GM04503 (cell line): ENCODE results near the gene SSX2IP.
"Not testable (repeated sequence)": the region's sequence is repeated elsewhere in the genome, so short reads cannot be mapped to it uniquely, and the experiment has no call there.

Experiments used
- DNase-seq: peaks from one replicate; pipeline ENCODE4 v3.0.0-alpha.2; 2012; ENCODE audit warnings: low read depth

Gene SSX2IP, protein sequence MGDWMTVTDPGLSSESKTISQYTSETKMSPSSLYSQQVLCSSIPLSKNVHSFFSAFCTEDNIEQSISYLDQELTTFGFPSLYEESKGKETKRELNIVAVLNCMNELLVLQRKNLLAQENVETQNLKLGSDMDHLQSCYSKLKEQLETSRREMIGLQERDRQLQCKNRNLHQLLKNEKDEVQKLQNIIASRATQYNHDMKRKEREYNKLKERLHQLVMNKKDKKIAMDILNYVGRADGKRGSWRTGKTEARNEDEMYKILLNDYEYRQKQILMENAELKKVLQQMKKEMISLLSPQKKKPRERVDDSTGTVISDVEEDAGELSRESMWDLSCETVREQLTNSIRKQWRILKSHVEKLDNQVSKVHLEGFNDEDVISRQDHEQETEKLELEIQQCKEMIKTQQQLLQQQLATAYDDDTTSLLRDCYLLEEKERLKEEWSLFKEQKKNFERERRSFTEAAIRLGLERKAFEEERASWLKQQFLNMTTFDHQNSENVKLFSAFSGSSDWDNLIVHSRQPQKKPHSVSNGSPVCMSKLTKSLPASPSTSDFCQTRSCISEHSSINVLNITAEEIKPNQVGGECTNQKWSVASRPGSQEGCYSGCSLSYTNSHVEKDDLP

DNA sequence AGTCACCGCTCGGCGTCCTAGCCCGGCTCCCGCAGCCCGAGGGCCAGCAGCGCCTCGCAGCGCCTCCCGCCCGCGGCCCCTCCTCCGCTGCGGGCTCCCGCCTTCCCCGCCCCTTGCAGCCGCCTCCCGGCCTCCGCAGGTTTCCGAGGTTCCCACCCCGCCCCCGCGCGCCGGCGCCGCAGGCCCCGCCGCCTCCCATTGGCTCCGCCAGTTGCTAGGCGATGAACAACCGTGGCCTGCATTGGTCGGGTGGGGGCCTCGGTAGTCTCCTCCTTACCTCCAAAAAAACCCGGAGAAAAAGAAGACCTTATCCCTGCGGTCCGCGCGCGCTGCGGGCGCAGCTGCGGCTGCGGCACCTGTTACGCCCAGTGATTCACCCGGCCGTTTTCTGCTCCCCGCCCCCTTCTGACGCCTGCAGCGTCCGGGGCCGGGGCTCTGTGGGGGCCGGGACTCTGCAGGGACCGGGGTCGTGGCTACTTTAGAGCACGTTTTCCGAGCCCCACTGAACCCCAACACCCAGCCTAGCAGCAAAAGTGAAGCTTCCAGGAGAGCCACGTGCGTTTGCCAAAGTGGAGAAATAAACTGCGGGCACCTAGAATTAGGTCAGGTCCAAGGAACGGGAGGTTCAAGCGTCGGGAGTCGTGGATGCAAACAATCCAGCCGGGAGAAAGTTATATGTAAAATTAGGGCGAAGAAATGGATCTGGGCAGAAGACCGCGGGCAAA, at the start of gene SSX2IP:
TSS of gene SSX2IP (minus strand) at position 65 of the 725 bp plus-strand sequence. CDS start 19,242 bp downstream, outside the sequence.
- DNase-seq: peak; percentile 69

DNA sequence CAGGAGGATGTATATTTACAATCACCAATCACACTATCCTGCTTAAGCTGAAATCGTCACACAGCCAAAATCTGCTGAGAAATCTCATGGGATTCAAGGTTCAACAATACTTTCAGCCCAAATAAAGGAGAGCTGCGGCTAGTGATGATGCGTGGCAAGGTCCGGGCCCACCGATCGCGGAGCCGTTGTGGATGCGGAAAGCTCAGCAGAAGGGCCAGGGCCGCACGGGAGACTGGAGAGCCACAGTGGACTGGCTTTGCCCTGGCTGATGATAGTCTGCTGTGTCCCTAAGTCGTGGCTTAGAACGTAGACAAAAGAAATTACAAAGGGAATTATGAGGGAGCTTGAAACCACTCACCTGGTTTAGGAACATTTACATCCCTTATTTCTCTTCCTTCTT, 48.0 kb upstream of the SSX2IP start:
- no peak for DNase-seq

DNA sequence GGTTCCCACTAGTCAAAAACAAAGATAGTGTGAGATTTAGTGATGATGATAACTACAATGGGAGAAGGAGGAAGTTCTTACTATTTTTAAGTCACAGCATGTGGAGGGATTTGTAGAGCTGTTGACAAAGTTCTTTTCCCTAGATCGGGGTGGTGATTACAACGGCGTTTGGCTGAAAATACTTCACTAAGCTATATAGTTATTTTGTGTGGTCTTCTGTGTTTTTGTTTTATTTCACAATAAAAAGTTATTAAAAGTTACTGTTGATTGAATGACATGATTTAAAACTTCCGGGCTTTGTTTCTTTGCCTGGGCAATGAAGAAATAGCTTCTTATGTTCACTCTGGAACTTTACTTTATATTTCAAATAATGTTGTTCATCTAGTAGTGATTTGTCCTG, 47.3 kb upstream of the SSX2IP start:
- no peak for DNase-seq

DNA sequence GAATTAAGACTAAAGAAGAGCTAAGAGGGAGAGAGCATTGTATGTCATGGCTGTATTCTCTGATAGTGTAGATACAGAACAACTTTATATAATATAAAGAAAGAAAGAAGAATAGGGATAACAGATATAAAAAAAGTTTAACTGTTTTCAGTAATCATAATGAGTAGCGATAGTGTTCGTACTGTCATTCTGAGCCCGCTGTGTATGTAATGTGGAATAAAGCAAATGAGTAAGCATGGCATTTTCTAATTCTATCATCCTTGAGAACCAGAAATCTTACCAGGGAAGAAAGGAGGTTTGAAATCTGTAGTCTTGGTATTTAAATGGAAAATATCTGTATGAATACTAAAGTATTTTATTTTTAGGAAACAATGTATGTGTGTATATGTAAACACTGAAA, 46.7 kb upstream of the SSX2IP start:
- no peak for DNase-seq

DNA sequence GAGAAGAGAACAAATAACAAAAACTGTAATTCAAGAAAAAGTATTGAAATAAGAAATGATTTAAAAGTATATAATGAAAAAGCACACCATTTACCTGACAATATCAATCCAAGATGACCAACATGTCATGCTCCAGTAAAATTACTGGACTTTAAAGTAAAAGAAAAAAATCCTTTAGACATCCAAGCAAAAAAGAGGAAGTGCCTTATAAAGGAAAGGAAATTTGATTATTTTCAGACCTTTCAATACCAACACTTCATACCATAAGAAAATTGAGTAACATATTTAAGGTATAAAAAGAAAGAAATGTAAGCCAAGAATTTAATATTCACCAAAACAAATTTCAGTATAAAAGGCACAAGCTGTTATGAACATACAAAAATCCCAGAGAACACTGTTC, 46.2 kb upstream of the SSX2IP start:
- no peak for DNase-seq

DNA sequence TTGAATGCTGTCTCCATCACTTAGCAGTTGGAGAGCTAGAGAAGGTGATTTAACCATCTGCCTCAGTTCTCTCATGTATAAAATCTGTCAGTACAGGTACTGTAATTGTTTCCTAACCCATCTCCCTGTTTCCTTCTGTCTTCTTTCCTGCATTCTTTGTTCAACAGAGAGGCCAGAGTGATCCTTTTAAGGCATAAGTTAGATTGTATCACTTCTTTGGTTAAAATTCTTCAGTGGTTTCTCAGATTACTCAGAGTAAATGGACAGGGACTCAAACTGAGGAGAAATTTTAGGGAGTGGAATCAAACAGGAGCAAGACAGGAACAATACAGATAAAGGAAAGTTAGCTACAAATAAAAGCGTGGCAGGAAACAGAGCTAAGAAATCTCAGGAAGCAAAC, 45.2 kb upstream of the SSX2IP start:
- DNase-seq: no peak

DNA sequence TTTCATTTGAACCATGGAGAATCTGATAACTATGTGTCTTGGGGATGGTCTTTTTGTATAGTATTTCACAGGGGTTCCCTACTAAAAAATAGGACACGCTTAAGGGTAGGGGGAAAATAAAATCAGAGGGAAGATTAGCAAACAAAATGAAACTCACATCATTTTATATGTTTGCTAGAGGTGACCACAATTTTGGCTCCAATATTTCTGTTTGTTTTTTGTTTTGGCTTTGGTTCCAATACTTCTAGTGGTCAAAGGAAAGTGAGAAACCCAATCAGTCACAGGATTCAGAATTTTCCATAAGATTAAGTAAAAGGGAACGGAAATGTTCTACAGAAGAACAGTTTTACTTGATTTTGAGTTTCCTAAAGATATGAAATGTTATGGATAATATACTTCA, 42.3 kb upstream of the SSX2IP start:
- DNase-seq: no peak

DNA sequence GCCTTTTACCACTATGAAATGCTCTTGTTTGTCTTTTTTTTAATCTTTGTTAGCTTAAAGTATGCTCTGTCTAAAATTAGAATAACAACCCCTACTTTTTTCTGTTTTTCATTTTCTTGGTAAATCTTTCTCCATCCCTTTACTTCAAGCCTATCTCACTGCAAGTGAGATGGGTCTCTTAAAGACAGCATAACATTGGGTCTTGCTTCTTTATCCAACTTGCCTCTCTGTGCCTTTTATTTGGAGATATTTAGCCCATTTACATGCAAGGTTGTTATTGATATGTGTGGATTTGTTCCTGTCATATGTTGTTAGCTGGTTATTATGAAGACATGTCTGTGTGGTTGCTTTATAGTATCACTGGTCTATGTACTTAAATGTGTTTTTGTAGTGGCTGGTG, 41.3 kb upstream of the SSX2IP start:
- DNase-seq: no peak

DNA sequence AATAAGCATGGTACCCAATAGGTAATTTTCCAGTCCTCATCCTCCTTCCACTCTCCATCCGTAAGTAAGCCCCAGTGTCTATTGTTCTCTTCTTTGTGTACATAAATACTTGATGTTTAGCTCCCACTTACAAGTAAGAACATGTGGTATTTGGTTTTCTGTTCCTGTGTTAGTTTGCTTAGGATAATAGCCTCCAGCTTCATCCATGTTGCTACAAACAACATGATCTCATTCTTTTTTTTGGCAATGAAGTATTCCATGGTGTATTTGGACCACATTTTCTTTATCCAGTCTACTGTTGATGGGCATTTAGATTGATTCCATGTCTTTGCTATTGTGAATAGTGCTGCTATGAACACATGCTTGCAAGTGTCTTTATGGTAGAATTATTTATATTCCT, 37.5 kb upstream of the SSX2IP start:
- DNase-seq: not testable (repeated sequence)

DNA sequence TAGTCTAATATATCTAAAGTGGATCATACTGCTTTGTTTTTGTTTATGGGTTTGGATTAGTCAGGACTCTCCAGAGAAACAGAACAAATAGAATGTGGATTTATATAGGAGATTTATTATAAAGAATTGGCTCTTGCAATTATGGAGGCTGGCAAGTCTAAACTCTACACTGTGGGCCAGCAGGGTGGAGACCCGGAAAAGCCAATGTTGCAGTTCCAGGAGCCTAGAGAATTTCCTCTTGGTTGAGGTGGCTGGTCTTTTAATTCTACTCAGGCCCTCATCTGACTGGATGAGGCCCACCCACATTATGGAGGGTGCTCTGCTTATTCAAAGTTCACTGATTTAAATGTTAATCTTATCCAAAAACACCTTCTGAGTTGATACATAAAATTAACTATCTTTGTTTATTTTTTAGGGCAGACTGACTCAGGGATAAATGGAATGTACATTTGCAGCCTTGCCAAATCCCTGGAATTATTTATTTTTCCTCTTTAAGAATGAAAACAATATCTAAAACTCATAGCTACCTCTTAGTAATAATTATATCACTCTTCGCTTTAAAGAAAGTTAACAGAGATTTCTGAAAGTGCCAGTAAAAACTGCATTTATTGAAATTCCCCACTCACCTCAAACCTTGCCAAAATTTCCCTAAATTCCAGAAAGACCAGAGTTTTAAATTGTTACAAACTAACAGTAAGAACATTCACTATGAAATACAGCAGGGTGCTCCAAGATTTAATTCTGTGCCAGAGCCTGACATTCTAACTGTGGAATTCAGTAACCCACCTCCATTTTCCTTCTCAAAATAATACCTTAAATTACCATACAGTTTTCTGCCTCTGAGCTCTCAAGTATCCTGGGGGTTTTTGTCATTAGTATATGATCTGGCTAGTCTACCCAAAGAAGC, 36.6 kb upstream of the SSX2IP start:
- DNase-seq: no peak

DNA sequence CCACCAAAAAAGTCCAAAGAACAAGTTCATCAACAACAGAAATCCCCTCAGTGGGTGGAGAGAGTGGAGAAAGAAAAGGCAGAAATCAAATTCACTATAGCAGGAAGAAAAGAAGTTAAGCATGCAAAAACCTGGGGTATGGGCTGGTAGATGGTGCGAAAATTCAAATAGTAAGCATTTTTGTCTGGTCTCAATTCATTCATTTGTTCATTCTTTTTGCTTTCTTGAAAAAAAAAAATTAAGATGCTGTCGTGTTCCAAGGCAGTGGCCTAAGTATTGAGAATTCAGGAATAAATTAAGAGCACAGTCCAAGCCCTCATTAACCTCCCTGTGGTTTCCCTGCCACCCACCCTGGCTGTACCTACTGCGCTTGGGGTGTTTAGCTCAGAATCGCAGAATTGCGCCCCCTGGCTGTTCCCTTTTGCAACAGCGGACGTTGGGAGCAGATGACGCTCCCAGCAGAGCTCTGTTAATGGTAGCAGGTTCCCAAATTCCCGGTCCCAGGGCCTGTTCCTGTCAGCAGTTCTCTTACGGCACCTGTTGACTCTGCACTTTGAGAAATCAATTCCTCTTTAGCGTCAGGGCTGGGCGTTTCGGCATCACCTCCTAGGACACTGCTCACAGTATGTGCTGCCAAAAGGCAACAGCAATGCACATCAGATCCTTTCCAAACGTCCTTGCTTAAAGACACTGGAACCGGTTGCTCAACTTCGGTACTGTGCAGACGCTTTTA, 34.0 kb upstream of the SSX2IP start:
- no peak for DNase-seq

DNA sequence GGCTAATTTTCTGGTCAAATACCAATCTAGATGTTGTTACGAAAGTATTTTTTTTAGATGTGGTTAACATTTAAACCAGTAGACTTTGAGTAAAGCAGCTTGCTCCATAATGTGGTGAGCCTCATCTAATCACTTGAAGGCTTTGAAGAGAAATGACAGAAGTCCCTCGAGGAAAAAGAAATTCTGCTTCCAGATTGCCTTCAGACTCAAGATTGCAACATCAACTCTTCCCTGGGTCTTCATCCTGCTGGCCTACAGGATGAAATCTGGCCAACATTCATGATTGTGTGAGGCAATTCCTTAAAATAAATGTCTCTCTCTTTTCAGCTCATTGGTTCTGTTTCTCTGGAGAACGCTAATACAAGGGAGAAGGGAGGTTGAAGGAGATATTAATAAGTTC, 32.5 kb upstream of the SSX2IP start:
- peak; percentile 76 for DNase-seq

DNA sequence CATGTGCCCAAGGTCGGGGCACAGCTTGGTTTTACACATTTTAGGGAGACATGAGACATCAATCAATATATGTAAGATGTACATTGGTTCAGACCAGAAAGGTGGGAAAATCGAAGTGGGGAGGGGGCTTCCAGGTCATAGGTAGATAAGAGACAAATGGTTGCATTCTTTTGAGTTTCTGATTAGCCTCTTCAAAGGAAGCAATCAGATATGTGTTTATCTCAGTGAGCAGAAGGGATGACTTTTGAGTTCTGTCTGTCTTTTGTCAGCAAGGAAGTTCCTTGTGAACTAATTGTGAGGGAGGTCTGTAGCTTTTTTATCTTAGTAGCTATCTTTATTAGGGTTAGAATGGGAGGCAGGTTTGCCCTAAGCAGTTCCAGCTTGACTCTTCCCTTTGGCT, 31.6 kb upstream of the SSX2IP start:
- not testable (repeated sequence) for DNase-seq

DNA sequence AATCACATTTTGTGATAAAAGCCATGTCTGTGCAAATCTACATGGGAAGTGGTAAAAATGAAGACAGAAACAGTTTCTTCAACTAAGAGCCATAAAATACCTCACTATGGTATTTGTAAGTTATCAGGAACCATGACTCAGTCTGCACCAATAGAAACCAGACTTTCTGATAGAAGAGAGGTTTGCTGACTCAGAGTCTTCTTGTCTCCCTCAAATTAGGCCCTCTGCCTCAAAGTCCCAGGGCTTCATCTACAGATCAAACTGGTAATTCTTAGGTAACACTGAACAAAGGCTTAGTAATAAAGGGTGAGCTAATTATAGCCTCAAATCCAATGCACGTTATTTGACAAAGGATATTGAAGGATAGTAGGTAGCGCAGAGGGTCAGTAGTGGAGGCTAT, 30.9 kb upstream of the SSX2IP start:
- no peak for DNase-seq

DNA sequence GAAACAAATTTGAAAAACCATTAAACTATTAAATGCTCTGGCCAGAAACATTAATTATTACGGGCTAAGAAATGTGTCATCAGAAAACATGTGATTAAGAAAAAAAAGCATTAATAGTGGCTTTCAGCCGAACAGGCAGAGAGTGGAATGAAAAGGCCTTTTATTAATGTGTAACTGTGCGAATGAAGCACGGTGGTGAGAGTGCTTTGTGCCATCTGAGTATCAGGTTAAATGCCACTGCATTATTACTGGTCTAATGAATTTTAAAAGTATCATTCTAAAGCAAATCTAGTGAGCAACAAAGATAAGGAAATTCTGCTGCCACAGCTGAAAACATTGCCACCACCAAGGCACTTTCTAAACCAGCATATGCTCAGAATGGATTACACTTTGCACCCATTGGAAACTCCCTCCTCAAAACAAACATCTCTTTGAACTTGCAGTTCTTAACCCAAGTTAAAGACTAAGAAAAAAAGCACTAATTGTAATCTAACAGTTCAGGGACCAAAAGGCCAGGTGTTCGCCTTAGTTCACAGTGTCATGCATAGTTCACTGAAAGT, 30.0 kb upstream of the SSX2IP start:
- no peak for DNase-seq

DNA sequence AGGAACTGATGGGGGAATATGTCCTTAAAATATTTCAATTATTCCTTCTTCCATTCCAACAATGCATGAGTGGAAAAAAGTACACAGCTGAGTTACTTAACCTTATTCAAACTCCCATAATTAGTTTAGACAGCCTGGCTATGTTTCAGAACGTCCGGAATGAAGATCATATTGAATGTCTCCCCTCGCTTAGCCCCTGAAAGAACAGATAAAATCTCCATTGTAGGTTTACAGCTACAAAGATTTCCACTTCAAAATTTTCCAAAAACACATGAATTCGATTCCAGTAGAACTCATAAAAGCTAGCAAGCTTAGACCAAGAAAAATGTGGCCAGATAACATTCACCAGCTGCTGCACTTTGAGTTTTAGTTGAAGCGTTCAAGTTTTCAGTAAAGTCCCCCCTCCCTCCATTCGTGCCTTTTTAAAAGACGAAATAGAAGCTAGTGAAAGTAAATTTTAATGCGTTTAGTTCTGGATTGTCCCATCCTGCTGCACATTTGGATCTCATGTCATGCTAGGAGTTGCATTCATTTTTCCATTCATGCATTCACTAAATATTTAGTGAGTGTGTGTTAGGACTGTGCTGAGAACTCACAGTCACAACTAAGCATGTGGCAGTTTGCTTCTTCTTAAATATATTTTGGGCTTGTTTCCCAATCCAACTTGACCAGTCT, 29.4 kb upstream of the SSX2IP start:
- no peak for DNase-seq

DNA sequence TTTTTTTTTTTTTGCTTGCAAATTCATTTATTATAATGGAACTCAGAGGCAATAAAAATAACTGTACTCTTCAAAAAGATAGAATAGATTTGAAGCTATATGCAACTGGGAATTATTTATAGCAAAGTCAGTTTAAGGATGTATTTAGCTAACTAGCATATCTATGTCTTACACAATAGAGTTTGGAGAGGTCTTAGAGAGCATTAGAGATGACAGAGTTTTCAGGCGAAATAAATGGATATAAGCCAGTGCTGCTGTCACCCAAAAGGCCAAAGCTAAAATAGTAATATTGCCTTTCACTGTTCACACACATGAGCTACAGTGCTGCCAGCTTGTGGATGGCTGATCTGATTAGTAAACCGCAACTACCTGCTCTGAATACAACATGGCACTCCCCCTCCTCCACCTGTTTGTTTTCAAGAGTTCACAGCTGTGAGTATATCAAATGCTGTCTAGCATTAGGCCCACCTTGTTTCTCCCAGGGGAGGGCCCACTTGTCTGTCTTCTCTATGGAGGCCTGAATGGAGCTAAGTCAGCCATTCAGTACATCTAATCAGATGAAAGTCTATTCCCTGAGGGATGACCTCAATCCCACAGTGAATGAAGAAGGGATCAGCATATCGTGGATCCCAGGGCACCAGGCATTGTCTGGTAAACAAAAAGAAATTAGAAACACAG, 25.2 kb upstream of the SSX2IP start:
- no peak for DNase-seq

DNA sequence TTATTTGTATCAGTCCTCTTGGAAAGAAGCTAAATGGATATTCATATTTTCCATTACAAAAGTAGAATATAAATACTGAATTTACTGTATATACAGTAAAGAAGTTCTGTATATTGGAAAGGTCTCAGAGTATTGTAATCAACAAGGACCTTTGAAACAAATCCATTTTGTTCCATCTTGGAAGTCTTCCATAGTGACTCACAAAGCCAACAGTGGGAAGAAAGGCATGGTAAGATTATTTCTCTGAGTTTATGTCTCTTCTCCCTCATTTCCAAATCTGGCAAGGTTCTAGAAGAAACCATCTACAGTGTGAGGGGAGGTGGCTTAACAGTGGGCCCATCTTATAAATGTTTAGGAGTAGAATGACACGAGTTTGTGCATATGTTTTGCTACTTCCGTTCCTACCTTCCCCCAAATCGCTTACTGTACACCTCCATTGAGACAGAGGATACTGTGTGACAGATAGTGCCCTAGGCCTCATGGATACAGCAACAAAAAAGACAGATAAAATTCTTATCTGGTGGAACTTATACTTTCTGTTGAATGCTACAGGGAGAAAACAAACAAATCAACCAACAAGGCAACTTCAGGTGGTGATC, 22.1 kb upstream of the SSX2IP start:
- no peak for DNase-seq

DNA sequence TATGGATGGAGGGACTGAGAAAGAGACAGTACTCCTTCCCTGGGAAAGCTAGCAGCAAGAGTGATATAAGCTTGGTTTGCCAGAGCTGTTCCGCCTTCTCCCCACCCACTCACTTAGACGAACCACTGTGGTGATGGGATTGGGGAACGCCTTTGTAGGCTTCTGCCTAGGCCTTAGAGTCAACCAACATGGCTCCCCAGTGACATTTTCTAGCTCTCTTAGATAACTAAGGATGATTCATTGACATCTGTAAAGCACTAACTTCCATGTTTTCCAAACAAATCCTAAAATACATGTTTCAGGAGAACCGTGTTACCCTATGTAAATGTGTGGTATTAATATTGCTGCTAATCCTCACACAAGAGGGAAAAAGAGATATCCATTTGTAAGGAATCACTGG, 21.6 kb upstream of the SSX2IP start:
- no peak for DNase-seq
